ENCODE data around the gene SLX1A.
A peak's percentile ranks its signal among the peaks of the same experiment; 100 is the strongest.
"Not testable (repeated sequence)": the region's sequence is repeated elsewhere in the genome, so short reads cannot be mapped to it uniquely, and the experiment has no call there.

SLX1A gene

GRCh38 chr16:30193615-30194014, at the start of gene SLX1A, which contains the start of gene BOLA2B:
SLX1A (plus strand) TSS chr16:30193875; CDS start chr16:30194085, 210 bp downstream.
BOLA2B (minus strand) TSS chr16:30193666; CDS start chr16:30193595, 71 bp downstream.
- not testable (repeated sequence) for DNase-seq (ENCODE audit: low read depth, low spot score)

GRCh38 chr16:30144017-30144416, 49.7 kb upstream of the SLX1A start:
- no peak for DNase-seq (ENCODE audit: low read depth, low spot score)

GRCh38 chr16:30144917-30145316, 48.8 kb upstream of the SLX1A start:
- no peak for DNase-seq (ENCODE audit: low read depth, low spot score)

GRCh38 chr16:30145657-30146056, 48.0 kb upstream of the SLX1A start:
- no peak for DNase-seq (ENCODE audit: low read depth, low spot score)

GRCh38 chr16:30147843-30148510, 45.7 kb upstream of the SLX1A start:
- DNase-seq (ENCODE audit: low read depth, low spot score) = no peak

GRCh38 chr16:30149250-30149930, 44.3 kb upstream of the SLX1A start:
- DNase-seq (ENCODE audit: low read depth, low spot score) = no peak

- DNase-seq (ENCODE audit: low read depth, low spot score) = no peak
Observed at GRCh38 chr16:30151091-30151490, 42.6 kb upstream of the SLX1A start.

- DNase-seq (ENCODE audit: low read depth, low spot score) = no peak
Observed at GRCh38 chr16:30152517-30152916, 41.2 kb upstream of the SLX1A start.

- DNase-seq (ENCODE audit: low read depth, low spot score) = no peak
Observed at GRCh38 chr16:30155188-30155587, 38.5 kb upstream of the SLX1A start.

GRCh38 chr16:30157214-30157613, 36.5 kb upstream of the SLX1A start:
- no peak for DNase-seq (ENCODE audit: low read depth, low spot score)

GRCh38 chr16:30163538-30163937, 30.1 kb upstream of the SLX1A start:
- DNase-seq (ENCODE audit: low read depth, low spot score) = no peak

- DNase-seq (ENCODE audit: low read depth, low spot score) = no peak
Observed at GRCh38 chr16:30166202-30166902, 27.3 kb upstream of the SLX1A start.

GRCh38 chr16:30168746-30169145, 24.9 kb upstream of the SLX1A start:
- not testable (repeated sequence) for DNase-seq (ENCODE audit: low read depth, low spot score)

GRCh38 chr16:30169416-30169815, 24.3 kb upstream of the SLX1A start:
- not testable (repeated sequence) for DNase-seq (ENCODE audit: low read depth, low spot score)

GRCh38 chr16:30170145-30170544, 23.5 kb upstream of the SLX1A start:
- not testable (repeated sequence) for DNase-seq (ENCODE audit: low read depth, low spot score)

- DNase-seq (ENCODE audit: low read depth, low spot score) = no peak
Observed at GRCh38 chr16:30173054-30173453, 20.6 kb upstream of the SLX1A start.

- DNase-seq (ENCODE audit: low read depth, low spot score) = not testable (repeated sequence)
Observed at GRCh38 chr16:30176876-30177275, 16.8 kb upstream of the SLX1A start.

- DNase-seq (ENCODE audit: low read depth, low spot score) = no peak
Observed at GRCh38 chr16:30179195-30179594, 14.5 kb upstream of the SLX1A start.

GRCh38 chr16:30179931-30180330, 13.7 kb upstream of the SLX1A start:
- DNase-seq (ENCODE audit: low read depth, low spot score) = no peak

- no peak for DNase-seq (ENCODE audit: low read depth, low spot score)
Observed at GRCh38 chr16:30180741-30181140, 12.9 kb upstream of the SLX1A start.

- peak; percentile 62 for DNase-seq (ENCODE audit: low read depth, low spot score)
Observed at GRCh38 chr16:30183233-30184095, 10.2 kb upstream of the SLX1A start, which contains the start of gene CORO1A. CORO1A (plus strand) TSS chr16:30183602; CDS start chr16:30185210, 1,608 bp downstream.

Measured in activated naive CD8-positive, alpha-beta T cell treated with anti-CD3 and anti-CD28 coated beads, Interleukin-2, amount 50 U/mL, for 16 hours (primary cell).